IPS-NIHi11 (cell line): Measurements from ENCODE around the gene CELF4.

ENCODE experiments used
- DNase-seq: peaks from one replicate; pipeline ENCODE4 v3.0.0; 2012; ENCODE audit warnings: mixed read lengths, low spot score

CELF4 gene

DNA sequence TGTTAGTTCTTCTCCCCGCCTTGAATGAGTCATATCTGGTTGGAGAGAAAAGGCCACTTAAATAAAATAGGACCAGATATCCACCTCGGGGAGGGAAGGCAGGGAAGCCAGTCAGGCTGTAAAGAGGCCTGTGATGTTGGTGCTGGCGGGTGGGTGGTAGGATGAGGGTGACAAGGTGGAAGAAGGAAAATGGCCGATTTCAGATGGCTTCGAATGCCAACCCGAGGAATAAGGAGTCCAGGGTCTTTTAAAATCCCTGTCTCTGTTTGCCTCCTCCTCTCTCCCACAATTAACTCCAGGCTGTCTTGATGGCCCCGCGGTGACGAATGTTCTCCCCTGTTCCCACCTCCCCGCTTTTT lies 41.5 kb downstream of the CELF4 start:
- no peak for DNase-seq

DNA sequence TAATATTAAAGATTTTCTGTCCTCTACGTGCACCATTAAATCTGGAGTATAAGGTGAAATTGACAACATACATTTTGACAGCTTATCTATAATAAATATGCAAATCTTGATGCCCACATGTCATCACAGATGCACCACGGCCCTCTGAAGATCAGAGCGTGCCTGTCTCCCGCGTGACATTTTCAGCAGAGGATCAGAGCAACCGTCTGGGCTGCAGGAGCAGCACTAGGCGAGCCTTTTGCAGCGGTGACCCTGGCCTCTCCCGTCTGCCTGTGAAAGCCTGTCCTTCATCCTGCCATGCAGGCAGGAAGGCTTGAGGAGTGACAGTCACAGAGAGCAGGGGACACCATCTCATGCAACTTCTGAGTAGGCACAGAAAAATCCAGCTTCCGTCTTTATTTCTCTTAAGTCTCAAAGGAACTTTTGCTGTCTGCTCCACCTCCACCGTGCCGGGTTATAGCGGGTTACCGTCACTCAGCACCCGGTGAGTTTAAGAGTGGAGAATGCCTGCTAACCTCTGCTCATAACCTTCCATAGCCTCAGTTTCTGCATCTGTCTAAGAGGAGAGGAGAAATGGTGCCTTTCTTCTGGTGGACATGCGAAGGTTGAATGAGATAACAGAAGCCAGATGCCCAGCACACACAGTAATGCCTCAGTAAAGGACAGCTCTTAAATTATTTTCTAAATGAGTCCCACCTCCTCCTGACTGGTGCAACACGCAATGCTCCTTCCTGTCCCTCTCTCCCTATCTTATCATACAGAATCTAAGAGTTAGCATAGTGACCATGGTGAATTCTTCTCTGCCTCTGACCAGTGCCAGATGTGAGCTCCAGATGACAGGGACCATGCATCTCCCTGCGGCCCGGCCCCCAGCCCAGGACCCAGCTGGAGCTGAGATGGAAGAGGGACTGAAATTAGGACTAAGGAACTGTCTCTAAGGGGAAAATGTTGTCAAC lies 43.8 kb downstream of the CELF4 start:
- DNase-seq = no peak

DNA sequence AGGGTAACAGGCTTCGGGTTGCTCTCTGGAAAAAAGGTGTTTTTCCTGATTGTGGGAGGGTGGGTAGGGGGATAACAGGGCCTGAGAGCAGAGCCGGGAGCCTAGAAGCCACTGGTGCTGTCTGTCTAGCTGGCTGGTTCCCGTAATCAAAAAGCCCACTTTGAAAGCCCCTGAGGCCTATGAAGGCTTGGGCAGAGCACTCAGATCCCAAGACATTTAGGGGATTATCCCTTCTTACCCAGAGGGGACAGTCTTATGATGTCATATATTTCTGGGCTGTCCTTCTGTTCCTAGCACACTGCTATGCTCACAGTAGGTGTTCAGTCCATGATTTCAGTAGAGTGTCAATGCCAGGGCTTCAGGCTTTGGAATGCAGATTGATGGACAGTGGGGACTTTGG lies 45.1 kb downstream of the CELF4 start:
- DNase-seq = no peak

DNA sequence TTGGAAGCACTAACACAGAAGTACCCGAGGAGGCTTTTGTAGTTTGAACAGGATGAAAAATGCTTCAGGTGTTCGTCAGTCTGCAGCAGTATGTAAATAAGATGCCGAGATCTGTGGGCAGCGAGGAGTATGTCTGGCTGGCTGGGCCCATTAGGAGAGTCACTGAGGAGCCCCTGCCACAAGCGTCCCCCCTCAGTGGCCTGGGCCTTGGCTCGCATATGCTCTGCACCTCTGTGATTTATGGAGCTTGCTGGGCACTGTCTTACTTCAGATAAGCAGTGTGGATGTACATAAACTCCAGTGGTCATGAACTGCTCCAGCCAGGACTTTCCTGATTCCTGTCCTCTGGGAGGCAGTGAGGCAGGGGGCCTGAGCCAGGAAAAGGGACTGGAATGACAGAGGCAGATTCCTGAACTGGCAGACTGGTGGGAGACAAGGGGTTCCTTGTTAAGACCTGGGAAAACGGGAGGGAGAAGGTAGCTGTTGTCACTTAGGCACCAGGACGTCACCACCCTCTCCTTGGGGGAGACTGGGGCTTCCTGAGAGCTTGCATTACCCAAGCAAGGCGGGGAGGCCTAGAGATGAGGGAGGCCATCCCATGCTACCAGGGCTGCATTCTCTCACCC lies 46.0 kb downstream of the CELF4 start:
- DNase-seq = no peak

DNA sequence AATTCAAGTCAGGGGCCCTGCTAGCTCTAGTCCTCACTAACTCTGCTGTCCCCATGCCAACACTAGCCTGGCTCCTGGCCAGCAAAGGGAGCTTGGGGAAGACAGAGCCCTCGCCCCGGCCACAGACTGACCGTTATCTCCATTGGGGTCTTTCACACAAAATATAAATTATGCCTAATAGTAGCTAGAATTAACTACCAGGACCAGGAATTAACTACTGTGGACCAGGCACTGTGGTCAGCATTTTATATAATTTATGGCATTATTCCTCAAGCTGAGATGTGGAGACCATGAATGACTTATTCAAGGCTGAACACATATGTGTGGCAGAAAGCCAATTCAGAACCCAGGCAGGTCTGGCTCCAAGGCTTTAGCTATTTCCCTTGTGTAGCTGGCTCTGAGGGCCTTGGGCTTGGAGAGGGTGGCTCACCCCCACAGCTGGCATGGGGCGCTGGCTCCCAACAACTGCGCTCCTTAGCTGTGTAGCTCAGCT lies 49.2 kb downstream of the CELF4 start:
- DNase-seq = no peak

DNA sequence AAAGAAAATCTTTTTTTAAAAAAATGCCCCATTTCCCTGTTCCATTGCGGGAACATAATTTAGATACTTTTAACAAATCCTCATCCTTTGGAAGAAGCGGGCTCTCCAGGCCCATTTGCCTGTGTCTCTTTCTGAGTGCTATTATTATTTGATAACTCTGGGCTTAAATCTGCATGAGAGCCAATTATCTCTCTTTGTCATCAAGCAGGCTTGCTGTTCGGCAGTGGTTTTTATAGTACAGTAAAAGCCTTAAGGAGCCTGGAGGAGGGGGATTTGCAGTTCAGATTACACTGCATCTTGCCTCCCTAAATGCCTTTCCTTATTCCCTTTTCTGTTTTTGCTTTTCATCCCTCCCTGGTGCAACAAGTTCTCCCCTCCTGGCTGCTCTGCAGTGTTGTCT lies 50.6 kb downstream of the CELF4 start:
- DNase-seq = no peak

DNA sequence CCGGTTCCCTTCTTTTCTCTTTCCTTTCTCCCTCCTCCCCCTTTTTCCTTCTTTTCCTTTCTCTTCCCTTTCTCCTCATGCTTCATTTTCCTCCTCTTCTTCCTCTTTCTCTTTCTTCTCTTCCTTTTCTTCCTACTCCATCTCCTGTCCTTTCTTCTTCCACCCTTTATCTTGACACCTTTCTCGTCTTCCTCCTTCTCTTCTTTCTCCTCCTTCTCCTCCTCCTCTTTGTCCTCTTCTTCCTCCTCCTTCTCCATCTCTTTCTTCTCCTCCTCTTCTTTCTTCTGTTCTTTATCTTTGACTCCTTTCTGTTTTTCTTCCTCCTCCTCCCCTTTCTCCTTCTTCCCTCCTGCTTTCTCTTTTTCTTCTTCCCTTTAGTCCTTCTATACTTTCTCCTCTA lies 53.2 kb downstream of the CELF4 start:
- no peak for DNase-seq

DNA sequence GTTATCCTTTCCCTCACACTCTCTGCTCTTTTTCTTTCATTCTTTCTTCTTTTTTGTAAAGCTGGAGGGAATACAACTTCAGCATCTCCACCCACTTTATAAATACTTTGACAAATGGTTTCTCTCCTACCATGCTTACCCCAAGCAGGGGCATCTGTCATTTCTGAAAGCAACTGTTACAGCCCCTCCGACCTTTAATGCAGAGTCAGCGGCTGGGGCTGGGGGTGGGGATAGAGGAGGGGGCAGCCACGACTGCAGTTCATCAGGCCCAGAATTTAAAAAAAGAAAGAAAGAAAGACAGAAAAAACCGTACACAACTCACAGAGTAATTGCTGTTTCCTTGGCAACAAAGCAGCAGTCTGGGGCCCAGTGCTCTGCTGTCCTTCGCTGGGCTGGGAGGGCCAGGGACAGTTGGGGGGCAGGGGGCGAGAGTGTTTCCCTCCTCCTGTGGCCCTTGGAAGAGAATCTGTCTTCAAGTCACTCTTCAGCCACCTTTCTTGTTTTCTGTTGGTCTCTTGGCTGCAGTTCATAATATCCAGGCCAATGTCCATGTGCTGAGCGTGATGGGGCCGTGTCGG lies 53.8 kb downstream of the CELF4 start:
- DNase-seq = no peak

DNA sequence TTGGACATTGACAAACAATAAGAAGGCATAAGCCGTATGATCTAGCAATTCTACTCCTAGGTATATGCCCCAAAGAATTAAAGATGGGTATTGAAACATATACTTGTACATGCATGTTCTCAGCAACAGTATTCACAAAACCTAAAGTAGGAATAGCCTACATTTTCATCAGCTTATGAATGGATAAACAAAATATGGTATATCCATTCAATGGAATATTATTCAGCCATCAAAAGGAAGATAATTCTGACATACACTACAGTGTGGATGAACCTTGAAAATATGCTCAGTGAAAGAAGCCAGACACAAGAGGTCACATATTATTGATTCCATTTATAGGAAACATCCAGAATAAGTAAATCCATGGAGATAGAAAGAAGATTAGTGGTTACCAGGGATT lies 56.0 kb downstream of the CELF4 start:
- DNase-seq = no peak

DNA sequence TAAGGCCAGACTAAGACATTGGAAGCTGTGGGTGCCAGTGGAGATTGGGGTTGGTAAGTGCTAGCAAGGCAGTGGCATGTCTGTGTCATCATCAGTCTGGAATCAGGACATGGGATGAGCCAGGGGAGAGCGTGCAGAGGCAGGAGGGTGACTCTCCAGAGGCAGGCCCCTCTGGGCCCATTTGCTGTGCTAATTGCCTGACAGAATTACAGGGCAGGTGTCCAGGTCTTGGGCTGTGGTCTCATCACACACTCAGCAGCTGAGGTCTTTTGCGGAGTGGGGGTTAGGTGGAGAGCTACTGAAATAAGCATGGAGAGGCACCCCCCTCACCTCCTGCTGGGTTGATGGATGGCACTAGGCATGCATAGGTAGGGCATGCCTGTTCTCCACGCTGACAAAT lies 57.4 kb downstream of the CELF4 start:
- no peak for DNase-seq

DNA sequence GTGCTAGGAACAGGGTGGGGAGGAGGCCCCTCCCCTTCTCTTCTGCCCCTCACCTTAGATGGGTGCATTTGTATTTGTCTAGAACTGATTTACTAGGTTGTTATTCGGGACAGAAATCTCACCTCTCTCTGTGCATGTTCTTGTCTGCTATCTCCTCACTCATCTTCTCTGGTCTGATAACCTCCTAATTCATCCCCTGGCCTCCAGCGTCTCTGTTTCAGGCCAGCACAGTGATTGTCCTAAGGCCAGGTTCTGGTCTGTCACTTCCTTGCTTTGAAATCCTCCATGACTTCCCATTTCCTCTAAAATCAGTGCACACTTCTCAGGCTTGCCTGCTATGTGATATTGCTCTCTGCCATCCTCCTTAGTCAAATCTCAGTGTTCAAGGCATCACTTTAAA lies 58.4 kb downstream of the CELF4 start:
- DNase-seq = no peak

DNA sequence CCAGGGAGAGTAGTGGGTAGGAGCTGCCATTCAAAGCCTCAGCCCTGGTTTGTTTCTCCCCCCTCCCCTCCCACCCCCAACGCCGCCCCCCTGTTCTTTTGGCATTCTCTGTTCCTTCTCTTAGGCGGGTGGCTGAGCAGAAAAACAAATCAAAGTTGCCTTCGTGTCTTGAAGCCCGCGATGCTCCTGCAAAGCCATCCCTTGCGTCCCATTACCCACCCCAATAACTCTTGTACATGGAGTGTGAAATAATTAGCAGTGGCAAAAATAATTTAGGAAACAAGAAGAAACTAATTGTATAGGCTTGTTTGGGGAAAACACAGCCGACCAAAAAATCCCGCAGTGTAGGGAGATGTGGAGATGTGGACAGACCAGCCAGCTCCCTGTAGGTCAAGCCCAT lies 59.6 kb downstream of the CELF4 start:
- DNase-seq = no peak

DNA sequence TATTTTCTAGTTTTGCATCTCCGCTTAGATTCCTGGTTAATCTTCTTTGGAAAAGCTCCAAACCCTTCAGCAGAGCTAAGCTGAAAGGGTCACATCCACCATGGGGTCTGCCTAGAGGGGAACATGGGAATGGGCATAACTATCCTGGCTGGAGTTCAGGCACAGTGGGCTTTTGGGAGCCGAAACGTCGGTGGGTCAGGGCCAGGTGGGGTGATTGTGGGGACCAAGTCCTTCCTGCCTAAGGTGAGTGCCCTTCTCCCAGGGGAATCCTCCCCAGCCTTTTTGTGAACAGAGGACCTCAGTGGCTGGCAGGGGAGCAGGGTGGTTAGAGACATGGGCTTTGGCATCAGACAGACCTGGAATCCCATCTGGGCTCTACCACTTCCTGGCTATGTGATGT lies 60.3 kb downstream of the CELF4 start:
- no peak for DNase-seq

DNA sequence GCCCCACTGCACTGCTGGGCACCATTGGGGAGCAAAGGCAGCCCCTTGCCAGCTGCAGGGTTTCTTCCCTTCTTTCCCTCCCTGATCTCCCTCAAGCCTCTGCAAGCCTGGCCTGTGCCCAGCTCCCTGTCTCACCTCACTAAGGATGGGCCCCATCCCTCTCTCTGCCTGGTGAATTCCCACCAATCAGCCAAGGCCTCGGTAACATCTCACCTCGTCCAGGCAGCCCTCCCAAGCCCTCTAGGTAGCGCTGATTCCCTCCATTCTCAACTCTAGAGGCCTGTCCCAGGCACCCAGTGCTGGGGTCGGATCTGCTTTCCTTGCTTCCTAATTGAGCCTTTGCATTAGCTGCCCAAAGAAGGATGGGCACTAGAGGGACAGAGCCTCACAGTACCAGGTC lies 63.0 kb downstream of the CELF4 start:
- no peak for DNase-seq

DNA sequence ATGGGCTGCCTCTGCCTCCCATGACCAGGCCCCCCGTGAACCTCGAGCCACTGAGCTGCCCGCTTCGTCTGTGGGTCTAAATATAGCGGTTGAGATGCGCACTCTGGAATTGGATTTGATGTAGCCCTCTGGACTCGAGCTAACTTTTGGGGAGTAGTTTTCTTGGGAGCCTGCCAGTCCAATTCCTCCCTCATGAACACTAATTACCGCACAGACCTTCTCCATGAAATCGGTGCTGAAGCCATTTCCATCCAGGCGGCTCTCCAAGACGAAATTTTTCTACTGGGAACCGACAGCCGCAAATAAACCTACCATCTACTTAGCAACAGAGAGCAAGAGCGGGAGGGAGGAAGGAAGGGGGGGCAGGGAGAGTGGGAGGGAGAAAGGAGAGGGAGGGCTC lies 63.6 kb downstream of the CELF4 start:
- DNase-seq = no peak

DNA sequence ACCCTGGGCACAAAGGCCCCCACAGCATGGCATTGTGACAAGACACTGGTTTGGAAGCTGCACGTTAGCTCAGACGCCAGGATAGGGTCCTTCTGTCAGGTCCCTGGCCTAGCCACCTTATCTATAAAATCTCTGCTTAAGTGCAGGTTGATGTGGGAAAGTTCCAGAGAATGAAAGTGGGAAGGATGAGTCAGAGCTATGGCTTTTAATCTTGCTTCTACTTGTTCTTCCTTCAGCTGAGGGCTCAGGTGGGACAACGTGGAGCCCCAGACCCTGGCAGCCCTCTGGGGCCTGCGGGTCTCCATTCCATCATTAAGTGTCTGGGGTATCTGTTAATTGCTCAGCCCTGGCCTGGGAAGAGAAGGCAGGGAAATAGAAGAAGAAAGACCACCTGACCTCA lies 64.5 kb downstream of the CELF4 start:
- DNase-seq = no peak

DNA sequence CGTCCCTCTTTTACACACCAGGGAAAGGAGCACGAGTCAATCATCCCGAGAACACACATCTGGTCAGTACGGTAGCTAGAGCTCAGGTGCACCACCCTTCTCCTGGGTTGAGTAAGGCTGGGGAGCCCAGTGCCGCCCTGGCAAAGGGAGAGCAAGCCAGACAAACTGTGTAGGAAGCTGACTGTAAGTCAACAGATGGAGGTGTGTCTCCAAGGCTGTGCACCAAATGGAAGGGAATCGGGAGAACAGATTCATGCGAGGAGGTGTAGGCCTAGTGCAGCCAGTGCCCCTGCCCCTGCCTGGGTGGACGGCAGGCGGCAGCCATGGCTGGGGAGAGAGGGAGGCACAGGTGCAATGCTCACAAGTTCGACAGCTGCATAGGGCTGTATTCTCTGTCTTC lies 65.7 kb downstream of the CELF4 start:
- DNase-seq = no peak

DNA sequence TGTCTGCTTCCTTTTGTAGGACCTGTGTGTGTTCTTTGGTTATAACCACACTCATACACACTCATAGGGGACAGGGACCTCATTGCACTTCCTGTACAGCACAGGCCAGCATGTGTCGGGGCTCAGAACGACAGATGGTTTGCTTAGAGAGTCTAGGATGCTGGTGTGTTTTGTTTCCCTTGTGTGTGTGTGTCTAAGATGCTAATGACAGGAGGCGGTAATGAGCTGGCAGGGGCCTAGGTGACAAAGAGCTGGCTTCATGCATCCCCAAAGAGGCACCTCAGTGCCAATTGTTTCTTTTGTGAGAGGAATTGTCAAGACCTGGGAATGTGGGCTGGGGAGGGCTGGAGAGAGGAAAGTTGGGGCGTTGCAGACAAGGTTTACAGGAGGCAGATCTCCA lies 66.6 kb downstream of the CELF4 start:
- no peak for DNase-seq

DNA sequence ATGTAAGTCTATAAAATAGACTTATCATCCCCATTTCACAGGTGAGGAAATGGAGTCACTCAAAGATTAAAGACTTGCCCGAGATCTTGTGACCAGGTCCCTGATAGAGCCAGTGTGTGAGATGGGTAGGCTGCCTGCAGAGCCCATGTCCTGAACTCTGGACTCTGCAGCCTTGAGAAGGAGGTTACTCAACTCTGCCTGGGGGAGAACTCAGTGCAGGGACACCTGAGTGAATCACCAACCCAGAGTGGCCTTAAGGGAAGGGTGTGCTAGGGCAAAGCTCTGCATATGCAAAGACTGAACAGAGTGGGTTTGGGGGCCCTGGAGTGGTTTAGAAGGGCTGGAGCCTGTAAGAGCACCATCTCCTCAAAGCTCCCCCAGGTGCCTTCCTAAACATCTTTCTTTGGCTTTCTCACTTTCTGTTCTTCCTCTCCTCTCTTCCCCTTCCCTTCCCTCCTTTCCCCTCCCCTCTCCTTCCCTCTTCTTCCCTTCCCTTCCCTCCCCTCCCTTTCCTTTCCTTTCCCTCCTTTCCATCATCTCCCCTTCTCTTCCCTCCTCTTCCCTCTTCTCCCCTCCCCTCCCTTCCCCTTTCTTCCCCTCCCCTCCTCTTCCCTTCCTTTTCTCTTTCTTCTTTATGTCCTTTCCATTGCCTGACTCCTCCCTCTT lies 67.6 kb downstream of the CELF4 start:
- DNase-seq = no peak

DNA sequence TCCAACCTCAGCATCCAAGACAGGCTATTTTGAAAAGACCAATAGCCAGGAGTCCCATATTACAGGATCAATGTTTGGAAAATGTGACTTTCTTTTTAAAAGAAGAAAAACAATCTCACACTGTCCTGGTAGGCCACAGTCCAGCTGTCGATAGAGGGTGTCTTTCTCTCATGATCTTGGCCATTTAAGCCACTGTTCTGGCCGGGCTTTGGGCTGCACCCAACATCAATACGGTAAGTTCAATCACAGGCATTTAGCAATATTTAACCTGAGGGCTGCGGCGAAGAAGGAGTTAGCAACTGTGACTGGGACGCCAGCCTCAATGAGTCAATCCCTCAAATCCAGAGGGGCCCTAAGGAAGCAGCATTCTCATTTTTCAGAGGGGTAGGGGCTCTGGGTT lies 69.0 kb downstream of the CELF4 start:
- no peak for DNase-seq

DNA sequence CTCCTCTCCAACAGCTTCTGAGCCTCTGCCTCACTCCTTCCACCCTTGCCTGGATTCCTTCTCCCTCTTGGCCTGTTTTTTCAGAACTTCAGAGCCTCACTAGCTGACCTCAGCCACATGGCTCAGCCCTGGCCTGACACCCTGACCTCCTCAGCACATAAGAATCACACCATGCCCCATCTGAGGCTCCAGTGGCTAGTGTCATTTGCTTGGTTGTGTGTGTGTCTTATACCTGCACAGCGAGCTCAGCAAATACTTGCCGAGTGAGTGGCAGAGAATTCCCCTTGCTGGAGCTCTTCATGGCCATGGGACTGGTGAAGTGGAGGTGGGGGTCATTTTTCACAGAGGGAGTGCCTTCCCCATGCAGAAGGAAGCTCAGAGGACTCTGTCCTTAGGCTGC lies 70.2 kb downstream of the CELF4 start:
- DNase-seq = no peak

DNA sequence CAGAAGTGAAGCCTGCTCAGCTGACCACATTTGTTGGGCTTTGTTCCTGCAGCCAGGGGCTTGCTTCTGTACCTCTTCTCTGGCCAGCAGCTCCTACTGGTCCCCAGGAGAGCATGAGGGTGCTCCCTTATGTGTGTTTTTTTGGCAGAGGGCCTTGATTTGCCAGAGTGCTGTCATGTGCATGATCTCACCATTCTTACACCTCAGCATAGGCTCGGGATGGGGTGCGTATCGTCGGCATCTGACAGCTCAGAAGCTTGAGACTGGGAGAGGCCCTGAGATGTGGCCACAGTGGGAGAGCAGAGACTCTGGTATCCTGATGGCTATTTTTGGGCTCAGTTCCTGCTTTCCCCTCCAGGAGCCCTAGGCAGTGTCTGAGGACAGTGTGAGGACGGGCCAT lies 71.2 kb downstream of the CELF4 start:
- DNase-seq = no peak
